ENCODE measurements around the gene ADD2.

DNA sequence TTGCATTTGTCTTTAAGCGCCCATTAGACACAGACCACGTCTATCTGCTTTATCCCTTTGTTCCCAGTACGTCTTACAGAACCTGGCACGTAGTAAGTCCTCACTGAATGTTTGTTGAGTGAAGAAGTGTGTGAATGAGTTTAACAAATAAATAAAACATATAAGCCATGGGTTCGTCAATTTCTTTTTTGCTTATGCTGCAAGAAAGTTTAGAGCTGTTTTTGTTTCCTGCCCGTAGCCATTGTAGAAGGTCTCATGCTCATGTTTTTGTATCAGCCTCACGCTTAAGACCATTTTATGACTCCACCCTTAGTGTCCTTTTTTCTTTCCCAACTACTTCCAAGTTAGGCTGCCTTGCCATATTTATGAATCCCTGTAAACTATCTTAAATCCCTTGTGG is 2.5 kb downstream of the ADD2 start:
- TF ChIP-seq, protein P1, sequence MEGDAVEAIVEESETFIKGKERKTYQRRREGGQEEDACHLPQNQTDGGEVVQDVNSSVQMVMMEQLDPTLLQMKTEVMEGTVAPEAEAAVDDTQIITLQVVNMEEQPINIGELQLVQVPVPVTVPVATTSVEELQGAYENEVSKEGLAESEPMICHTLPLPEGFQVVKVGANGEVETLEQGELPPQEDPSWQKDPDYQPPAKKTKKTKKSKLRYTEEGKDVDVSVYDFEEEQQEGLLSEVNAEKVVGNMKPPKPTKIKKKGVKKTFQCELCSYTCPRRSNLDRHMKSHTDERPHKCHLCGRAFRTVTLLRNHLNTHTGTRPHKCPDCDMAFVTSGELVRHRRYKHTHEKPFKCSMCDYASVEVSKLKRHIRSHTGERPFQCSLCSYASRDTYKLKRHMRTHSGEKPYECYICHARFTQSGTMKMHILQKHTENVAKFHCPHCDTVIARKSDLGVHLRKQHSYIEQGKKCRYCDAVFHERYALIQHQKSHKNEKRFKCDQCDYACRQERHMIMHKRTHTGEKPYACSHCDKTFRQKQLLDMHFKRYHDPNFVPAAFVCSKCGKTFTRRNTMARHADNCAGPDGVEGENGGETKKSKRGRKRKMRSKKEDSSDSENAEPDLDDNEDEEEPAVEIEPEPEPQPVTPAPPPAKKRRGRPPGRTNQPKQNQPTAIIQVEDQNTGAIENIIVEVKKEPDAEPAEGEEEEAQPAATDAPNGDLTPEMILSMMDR (IDR thresholded peaks at IDR 0.05; ENCODE audit: low read depth, low read length, poor library complexity, severe bottlenecking): no peak
- no peak for TF ChIP-seq EZH2phosphoT487 (IDR thresholded peaks at IDR 0.05; ENCODE audit: borderline replicate concordance, low read length)

Measured in DOHH2 (cell line).